HG02870 (cell line): ENCODE data around the gene ASB4.
"Not testable (repeated sequence)": the region's sequence is repeated elsewhere in the genome, so short reads cannot be mapped to it uniquely, and the experiment has no call there.

Experiments used
- ATAC-seq: cut with Tn5 transposase; IDR thresholded peaks from one replicate; pipeline ENCODE4 v1.9.1; 2021; ENCODE audit warnings: mild to moderate bottlenecking, moderate library complexity; ENCODE audit not compliant: unreplicated experiment

ASB4 gene

DNA sequence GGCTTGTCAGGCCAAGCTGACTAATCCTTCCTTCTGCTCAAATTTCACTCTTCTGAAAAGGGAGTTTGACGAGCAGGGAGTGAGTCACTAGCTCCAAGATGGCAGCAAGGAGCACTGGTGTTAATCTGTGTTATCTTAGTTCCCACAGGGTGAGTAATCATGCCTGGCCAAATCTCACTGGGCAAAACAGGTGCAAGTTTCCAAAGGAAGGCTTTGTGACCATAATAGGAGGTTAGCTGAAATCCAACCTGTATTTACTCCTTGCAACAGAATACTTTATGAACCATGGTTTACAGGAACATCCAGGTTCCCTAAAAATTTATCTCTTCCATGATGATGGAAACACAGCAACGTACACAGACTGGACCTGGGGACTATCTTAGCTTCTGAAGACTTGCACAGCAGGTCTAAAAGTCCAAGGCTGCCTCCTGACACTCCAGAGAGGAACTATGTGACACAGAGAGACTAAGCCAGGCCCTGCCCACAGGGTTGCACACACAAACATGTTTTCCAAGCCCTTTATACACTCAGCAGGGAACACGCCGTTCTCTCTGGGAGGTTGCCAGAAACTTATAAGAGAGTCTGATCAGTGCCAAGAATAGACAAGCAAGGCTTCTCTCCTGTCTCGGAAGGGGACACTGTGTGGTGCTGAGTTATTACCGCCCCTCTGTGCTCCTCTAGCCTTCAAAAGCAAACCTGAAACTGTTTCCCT is 64.2 kb downstream of the ASB4 start:
- no peak for ATAC-seq

DNA sequence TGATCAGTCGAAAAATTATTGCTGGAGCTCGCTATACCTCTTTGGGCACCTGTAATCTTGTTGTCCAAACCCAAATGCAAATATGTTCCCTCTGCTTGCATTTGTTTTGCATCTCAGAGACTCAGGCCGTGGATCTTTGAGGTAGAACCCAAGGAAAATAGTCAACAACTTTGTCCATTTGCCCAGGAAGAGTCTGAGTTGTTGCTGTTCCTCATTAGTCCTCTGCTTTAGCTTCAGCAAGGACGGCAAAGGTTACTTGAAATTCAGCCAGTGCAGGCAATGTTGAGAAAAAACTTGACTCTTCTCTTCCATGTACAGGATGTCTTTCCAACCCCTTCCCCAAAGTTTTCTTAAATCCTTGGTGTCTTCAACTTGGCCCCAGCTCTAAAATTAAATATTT is 64.8 kb downstream of the ASB4 start:
- no peak for ATAC-seq

DNA sequence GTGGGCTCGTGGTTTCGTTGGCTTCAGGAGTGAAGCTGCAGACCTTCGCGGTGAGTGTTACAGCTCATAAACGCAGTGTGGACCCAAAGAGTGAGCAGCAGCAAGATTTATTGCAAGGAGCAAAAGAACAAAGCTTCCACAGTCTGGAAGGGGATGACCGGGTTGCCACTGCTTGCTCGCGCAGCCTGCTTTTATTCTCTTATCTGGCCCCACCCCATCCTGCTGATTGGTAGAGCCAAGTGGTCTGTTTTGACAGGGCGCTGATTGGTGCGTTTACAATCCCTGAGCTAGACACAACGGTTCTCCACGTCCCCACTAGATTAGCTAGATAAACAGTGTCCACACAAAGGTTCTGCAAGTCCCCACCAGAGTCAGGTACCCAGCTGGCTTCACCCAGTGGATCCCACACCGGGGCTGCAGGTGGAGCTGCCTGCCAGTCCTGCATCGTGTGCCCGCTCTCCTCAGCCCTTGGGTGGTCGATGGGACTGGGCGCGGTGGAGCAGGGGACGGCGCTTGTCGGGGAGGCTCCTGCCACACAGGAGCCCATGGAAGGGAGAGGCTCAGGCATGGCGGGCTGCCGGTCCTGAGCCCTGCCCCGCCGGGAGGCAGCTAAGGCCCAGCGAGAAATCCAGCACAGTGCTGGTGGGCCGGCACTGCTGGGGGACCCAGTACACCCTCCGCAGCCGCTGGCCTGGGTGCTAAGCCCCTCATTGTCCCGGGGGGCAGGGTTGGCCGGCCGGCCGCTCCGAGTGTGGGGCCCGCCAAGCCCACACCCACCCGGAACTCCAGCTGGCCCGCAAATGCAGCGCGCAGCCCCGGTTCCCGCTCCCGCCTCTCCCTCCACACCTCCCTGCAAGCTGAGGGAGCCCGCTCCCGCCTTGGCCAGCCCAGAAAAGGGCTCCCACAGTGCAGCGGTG is 66.5 kb downstream of the ASB4 start:
- not testable (repeated sequence) for ATAC-seq

DNA sequence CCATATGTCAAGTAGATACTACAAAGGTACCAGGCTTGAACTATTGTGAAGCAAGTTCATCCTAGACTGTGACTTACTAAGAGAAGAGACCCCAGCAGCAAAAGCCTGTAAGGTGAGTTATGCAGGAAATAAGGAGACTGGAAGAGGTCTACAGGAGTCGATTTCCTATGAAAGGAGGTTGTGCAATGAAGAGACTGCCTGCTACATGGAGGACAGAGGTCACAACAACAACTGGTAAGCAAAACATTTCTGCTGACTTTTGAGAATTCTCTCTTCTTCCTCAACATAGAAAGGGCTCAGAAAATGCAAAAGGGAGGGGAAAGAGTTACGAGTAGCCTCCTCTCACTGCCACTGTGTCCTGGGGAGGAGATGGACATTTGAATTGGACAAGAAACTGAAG is 68.2 kb downstream of the ASB4 start:
- no peak for ATAC-seq

DNA sequence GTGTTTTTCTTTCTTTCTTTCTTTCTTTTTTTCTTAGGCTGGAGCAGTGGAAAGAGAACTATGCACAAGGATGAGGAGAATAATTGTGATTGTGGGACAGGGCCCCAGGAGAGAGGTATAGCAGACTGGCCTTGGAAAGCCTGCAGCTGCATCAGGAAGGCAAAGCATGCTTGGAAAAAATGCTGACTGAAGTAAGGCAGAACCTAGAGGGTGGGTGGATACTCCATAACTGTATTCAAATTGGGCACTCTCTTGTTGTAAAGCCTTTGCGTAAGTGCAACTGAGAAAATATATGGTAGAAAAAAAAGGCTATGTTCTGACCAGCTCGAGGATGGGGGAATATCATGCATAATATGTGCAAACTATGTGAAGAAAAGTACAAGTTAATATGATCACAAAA is 71.0 kb downstream of the ASB4 start:
- no peak for ATAC-seq

DNA sequence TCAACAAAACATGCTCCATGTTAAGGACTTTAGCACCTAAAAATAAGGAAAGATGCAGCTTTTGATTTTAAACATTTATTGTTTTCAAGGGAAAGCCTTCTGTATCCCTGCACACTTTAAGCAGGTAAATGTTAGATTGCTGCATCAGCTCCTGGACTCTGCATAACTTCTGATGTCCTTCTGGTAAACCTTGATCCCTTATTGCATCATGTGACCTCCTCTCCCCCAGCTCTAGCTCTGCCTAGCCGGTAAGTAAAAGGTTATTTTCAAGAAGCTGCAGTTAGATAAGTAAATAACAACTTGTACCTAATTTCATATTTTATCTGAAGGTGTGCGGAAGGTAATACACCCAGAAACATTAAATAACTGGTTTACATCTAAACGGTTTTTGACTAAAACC is 73.1 kb downstream of the ASB4 start:
- no peak for ATAC-seq

DNA sequence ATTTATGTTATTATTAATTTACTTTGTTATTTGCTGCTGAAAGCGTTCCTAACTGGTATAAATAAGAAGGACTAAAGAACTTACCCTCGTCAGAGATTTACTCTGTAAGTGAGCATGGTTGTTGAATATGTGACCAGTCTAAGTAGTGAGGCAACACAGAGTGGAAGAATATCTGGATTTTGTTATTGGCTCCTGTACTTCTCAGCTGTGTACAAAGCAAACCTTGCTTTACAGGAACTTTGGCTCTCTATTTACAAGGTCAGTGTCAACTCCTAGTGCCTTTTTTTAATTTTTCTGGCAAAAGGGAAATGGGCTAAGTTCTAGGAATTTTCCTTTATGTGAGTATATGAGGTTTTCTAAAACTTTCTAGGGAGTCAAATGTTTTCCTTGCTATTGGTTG is 74.9 kb downstream of the ASB4 start:
- no peak for ATAC-seq

DNA sequence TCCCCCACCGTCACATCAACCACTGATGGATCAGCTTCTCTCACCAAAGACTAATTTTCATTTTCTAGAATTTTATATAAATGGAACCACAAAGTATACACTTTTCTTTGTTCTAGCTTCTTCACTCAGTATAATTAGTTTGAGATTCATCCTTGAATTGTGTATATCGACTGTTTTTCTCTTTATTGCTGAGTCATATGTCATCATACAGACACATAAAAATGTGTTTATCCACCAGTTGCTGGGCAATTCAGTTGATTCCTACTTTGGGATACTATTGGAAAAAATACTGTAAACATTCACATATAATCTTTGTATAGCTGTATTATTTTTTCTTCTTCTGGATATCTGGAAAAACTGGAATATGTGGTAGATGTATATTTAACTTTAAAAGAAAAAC is 84.0 kb downstream of the ASB4 start:
- no peak for ATAC-seq

DNA sequence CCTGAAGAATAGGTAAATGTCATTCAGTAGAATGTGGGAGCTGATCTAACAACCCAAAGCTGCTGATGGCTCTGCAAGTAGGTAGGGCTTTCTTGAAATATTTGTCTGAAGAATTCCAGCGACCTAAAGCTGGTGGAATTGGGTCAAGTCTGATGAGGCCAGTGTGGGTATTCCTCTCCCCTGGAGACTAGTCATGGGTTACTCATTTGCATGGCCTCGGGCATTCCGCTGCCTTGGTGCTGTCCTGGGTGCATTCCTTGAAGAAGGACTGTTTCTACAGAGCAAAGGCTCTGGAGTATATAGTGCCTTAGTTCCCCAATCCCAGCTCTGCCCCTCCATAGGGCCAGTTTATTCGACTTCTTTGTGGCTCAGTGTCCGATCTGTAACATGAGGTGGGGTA is 91.4 kb downstream of the ASB4 start:
- ATAC-seq, result no peak

DNA sequence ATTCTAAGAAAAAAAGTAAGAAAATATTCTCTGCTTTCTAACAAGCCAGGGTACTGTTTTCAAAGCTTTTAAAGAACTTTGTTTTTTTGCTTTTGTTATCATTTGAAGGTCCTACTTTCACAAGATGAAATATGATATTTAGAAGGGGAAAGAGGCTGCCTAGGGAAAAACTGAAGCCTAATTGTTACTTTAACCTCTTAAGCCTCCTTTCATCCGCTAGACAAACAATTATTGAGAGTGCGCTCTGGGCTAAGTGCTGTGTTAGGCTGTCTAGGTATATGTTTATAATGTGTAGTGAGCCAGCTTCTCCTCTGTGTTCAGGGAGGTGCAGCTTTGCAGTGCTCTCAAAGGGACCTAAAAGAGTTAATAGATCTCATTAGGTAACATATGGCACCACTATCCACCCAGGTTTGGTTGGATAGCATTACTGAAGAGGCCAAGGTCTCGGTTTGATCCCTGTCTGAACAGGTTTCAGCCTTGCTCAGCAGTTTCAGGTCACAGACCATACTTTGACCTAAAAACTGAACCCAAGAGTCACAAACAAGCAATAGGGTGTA is 92.6 kb downstream of the ASB4 start:
- ATAC-seq, result no peak

DNA sequence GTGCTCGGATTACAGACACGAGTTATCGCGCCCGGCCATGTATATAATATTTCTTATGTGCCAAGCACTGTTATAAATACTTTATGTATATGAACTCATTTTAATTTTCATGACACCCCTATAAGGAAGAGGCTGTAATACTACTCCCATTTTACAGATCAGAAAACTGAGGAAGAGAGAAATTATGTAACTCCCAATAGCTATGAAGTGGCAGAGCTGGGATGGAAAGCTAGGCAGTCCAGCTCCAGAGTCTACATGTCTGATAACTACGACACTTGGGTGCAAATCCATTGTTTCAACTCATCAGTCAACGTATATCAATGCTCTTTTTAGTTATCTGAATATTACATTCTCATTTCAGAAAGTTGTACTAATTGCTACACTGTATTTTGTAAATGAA is 93.6 kb downstream of the ASB4 start:
- no peak for ATAC-seq

DNA sequence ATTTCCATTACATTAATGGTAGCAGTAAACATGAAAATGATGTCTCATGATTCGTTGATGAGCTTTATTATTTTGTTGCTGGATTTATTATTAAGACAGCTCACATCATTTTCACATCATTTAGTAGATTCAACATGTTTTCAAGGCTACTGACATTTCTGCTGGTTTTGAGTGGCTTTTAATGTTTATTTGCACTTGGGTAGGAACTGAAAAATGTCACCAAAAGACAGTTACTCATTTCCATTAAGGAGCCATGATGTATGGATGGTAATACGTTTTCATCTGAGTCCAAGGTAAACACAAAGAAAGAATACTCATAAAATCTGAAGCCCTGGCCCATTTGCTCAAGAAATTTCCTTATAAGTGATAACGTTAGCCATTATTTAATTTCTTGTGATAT is 95.7 kb downstream of the ASB4 start:
- ATAC-seq, result no peak

DNA sequence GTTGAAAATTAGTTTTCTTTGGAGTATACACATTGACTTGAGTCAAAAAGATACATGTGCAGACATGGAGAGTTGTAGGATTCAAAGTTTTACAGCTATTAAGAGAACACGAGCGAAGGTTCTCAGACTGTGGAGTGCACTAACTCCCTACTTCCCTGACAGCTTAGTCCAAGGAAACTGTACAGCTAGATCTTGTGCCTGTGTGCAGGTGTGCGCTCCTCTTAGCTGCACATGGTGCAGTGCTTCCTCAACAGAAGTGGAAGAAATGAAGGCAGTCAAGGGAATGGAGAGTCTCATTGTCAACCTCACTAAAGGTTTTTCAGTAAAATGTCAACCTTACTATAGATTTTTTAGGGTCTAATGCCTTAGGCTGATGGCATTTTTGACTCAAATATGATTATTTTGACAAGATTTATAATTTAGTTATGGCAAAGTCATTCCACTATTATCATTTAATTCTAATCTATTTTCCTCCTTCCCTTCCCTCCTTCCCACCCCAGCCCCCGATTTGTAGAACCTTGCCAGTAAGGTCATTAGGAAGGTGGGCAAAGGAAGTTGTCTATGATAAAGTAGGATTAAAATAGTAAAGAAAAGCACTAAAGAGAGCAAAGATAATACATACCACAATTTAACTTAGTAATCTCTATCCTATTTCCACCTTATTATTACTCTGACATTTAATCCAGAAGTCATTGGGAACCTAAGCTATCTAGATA is 97.0 kb downstream of the ASB4 start:
- no peak for ATAC-seq

DNA sequence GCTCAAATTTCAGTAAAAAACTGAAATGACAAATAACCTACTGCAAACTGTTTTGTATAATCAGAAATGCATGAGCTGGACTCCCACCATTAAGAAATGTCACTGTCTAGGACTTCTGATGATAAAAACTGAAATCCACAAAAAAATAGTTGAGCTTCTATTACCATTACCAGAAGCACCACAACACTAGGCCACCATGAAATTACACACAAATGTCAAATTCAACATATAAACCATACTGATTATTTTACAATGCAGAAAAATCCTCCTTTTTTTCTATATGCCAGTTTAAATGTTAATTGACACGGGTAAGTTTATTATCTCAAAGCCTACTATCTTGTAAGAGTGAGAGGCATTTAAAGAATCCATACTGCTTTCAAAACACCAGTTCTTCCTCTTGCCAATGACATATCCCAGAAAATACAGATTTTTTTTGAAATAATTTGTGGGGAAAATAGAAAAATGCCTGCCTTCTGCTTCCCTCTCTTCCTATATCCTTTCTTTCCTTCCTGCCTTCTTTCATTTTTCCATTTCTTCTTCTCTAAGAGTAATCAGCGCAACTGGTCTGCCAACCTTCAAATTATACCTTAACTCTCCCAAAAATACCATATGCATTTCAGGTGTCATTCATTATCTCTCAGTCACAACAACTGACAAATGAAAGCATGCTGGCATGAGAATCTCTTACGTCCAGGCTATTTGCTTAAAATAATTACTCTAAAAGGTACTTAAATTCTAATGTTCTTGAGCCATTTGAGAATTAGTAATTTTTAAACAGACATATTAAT is 98.3 kb downstream of the ASB4 start:
- no peak for ATAC-seq

DNA sequence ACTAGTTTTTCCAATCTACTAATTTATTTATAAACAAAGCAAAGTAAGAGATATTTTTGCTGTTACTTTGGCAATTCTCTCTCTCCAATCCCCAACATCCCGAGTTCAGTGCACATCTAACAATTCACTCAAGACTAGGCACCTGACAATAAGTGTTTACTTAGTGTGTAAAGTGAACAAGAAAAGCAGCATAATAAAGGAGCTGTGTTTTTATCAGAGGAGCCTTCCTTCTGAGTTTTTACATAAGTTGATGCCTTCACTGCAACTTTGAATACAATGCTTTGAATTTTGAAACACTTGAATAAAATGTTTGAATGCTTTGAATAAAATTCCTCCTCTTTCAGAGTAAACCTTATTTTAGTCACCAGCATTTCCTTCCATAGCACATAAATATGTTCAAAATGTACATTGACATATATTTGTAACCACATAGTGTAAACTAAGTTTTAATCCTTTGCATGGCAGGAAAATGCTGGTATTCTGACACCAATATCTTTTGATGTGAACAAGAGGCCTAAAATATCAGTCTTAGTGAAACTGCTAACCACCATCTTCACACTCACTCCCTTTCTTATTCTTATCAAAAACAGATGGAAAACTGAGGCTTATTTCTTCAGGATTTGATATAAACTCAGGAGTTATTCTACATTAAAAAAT is 99.2 kb downstream of the ASB4 start:
- ATAC-seq, result no peak

DNA sequence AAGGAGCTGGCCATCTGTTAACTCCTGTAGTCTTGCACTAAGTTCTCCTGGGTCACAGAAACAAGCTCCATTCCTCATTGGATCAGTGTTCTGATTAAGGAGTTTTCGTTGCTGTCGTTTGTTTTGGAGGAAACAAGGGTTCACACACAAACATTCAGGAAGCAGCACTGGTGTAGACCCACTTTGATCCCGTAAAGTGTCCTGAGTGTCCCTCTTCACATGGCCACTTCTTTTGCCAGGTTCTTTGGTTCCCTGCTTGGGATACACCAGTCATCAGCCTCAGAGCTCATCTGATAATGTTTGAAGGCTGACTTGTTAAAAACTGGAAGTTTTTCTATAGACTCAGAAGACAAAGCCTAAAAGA is 99.7 kb downstream of the ASB4 start:
- ATAC-seq, result no peak

DNA sequence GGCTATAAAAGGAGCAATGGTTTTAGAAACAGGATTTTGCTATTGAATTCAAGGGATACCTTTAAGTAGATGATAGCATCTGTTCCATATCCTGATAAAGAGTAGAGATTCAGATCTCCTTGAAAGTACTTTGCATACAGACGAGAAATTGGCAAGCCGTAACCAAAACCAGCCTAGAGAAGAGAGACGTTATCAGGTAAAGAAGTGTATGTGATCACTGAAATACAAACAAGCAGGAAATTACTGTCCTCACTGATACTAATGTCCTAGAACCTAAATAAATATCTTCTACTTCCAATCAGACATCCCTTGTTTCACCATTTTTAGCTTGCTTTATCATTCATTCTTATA is 101.2 kb downstream of the ASB4 start:
- ATAC-seq, result no peak

DNA sequence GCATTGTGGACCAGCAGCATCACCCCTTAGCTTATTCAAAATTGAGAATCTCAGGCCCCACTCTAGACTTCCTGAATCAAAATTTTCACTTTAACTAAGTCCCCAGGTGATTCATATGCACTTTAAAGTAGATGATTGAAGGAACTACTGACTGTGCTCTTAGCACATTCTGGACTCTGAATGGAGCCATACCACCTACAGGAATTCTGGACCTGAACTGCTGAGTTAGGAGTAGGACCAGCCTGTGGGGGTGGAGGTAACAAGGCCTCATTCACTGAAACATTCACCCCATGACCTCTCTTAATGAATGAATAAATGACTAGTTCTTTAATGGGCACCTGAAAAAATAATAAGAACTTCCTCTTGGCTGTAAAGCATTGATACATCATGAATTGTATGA is 103.3 kb downstream of the ASB4 start:
- ATAC-seq, result no peak

DNA sequence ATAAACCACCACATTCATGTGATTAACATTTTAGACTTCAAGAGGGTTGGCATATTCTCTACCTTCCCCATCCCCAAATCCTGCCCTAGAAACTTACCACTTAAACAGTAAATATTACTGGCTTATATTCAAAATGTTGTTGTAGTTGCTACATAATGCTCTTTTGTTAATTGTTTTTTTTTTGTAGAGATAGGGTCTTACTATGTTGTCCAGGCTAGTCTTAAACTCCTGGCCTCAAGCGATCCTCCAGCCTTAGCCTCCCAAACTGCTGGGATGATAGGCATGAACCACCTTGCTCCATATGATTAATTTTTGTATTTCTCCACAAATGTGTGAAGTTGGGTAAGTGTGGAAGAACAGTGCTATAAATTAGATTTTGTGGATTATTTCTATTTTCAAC is 104.0 kb downstream of the ASB4 start:
- ATAC-seq, result no peak
